ENCODE data around the gene ARHGAP29.

DNA sequence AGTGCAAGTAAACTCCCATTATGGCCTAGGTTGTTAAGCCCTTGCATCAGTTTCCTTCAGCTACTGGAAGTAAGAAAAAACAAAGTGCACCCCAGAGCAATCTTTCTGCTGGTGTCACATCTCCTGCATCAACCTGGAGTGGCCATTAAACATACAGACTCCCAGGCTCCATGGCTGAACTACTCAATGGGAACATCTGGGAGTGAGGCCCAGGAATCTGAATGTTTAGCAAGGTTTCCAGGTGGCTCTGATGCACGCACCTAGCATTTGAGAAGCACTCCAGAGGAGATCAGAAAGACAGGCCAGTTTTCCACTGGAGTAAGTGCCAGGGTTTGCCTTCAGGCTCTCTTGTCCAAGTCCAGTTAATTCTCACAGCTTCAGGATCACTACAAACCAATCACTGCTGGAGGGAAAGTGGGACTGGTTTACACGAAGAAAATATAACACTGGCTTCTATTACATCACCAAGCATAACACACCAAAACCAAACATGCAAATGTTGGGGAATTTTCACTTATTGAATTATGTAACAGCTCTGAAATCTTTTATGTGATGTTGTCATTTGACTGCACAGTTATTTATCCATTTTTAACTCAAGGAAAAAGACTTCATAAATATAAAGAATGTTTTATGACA is 94.1 kb downstream of the ARHGAP29 start:
- TF ChIP-seq, protein P1, sequence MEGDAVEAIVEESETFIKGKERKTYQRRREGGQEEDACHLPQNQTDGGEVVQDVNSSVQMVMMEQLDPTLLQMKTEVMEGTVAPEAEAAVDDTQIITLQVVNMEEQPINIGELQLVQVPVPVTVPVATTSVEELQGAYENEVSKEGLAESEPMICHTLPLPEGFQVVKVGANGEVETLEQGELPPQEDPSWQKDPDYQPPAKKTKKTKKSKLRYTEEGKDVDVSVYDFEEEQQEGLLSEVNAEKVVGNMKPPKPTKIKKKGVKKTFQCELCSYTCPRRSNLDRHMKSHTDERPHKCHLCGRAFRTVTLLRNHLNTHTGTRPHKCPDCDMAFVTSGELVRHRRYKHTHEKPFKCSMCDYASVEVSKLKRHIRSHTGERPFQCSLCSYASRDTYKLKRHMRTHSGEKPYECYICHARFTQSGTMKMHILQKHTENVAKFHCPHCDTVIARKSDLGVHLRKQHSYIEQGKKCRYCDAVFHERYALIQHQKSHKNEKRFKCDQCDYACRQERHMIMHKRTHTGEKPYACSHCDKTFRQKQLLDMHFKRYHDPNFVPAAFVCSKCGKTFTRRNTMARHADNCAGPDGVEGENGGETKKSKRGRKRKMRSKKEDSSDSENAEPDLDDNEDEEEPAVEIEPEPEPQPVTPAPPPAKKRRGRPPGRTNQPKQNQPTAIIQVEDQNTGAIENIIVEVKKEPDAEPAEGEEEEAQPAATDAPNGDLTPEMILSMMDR (optimal IDR thresholded peaks at IDR 0.05 in 1 of 3, IDR thresholded peaks at IDR 0.05 in 1 of 3, conservative IDR thresholded peaks at IDR 0.05 in 1 of 3; ENCODE audit: extremely low read depth in 1 of 3, insufficient read depth in 2 of 3, low read length in 3 of 3) = no peak
- TF ChIP-seq EZH2 (IDR thresholded peaks at IDR 0.05; ENCODE audit: low read length) = no peak

All from keratinocyte (primary cell).